ENCODE data around the gene F13A1.

F13A1 gene

DNA sequence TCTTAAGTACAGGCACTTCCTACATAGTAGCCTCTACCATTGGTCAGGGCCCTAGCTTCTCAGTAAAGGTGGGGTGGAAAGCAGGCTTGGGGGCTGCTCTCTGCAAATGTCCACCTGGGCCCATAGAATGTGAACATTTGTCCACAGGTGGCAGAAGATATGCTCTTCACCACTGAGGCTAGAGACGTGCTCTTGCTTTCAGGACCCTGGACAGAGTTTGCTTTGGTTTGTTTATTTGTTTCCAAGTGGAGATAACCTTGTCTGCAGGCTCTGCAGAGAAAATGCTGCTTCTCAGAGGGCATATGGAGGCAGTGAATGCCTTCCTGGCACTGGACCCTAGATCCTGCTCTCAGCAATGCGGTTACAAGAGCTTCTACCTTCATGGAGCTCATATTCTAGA lies 129.0 kb downstream of the F13A1 start:
- TF ChIP-seq SIN3A (IDR thresholded peaks at IDR 0.05; ENCODE audit: borderline replicate concordance, insufficient read depth, low read length) (no peak), TAF1 (IDR thresholded peaks at IDR 0.05; ENCODE audit: borderline replicate concordance, insufficient read depth, low read length) (no peak), FOXP2 (optimal IDR thresholded peaks at IDR 0.05; ENCODE audit: borderline replicate concordance, extremely low read depth, extremely low read length, insufficient read depth) (no peak), POLR2AphosphoS5 (IDR thresholded peaks at IDR 0.05; ENCODE audit: low read depth, low read length) (no peak)
- TF ChIP-seq, protein P1, sequence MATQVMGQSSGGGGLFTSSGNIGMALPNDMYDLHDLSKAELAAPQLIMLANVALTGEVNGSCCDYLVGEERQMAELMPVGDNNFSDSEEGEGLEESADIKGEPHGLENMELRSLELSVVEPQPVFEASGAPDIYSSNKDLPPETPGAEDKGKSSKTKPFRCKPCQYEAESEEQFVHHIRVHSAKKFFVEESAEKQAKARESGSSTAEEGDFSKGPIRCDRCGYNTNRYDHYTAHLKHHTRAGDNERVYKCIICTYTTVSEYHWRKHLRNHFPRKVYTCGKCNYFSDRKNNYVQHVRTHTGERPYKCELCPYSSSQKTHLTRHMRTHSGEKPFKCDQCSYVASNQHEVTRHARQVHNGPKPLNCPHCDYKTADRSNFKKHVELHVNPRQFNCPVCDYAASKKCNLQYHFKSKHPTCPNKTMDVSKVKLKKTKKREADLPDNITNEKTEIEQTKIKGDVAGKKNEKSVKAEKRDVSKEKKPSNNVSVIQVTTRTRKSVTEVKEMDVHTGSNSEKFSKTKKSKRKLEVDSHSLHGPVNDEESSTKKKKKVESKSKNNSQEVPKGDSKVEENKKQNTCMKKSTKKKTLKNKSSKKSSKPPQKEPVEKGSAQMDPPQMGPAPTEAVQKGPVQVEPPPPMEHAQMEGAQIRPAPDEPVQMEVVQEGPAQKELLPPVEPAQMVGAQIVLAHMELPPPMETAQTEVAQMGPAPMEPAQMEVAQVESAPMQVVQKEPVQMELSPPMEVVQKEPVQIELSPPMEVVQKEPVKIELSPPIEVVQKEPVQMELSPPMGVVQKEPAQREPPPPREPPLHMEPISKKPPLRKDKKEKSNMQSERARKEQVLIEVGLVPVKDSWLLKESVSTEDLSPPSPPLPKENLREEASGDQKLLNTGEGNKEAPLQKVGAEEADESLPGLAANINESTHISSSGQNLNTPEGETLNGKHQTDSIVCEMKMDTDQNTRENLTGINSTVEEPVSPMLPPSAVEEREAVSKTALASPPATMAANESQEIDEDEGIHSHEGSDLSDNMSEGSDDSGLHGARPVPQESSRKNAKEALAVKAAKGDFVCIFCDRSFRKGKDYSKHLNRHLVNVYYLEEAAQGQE (IDR thresholded peaks at IDR 0.05; ENCODE audit: insufficient read depth in 1 of 2, low read depth in 2 of 2, low read length in 2 of 2), result peak; percentile 82 to 93

DNA sequence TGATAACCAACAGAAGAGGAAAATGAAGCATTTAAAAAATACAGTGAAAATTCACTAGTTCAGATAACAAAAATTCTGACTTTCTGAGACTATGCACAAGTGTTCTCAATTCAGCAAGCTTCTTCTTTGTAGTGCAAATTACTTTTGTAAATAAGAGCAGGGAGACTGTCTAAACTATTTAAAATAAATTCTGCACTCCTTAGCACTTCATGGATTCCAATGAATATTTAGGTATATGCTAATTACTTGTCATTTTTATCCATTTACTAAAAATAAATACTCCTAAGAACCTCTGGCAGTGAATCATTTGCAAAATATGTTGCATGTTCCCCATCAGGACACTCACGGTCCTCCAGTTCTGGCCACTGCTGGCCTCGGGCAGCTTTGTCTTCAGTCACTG lies 139.8 kb downstream of the F13A1 start:
- TF ChIP-seq, protein P1 (IDR thresholded peaks at IDR 0.05; ENCODE audit: insufficient read depth in 1 of 2, low read depth in 2 of 2, low read length in 2 of 2), result no peak
- TF ChIP-seq TAF1 (IDR thresholded peaks at IDR 0.05; ENCODE audit: borderline replicate concordance, insufficient read depth, low read length) (no peak), FOXP2 (optimal IDR thresholded peaks at IDR 0.05; ENCODE audit: borderline replicate concordance, extremely low read depth, extremely low read length, insufficient read depth) (no peak), POLR2AphosphoS5 (IDR thresholded peaks at IDR 0.05; ENCODE audit: low read depth, low read length) (no peak), SIN3A (IDR thresholded peaks at IDR 0.05; ENCODE audit: borderline replicate concordance, insufficient read depth, low read length) (no peak)

DNA sequence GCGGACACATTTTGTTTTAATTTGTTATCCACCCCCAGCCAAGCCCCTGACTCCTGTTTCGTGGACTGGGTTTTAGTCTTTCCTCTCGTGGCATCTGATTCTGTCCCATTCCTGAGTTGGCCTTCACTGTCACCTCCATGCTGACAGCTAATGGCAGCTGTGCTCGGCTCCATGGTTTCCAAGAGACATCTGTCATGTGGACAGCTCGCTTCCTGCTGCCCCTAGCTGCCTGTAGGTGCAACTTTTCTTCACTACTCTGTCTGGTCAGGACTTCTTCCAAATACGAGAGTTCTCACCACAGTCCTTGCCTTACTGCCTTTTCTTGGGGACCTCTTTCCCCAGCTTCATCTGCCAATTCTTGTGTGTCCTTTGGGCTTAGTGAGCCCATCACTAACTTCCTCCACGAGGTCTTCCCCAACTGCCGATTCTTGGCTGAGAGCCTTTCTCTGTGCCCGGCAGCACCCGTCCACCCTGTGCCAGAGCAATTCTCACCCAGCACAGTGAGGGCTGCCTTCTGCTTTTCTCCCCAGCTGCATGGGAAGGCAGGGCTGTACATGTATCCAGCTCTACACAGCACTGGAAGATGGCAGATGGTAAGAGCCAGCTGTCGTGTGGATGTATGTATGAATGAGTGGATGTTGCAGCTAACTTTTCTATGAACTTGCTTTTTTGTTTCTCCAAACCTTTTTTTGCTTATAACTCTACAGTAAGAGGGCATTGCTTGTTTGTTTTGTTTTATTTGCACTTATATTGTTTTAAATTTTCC lies 140.4 kb downstream of the F13A1 start:
- TF ChIP-seq POLR2AphosphoS5 (IDR thresholded peaks at IDR 0.05; ENCODE audit: low read depth, low read length) (no peak), TAF1 (IDR thresholded peaks at IDR 0.05; ENCODE audit: borderline replicate concordance, insufficient read depth, low read length) (no peak), FOXP2 (optimal IDR thresholded peaks at IDR 0.05; ENCODE audit: borderline replicate concordance, extremely low read depth, extremely low read length, insufficient read depth) (no peak), SIN3A (IDR thresholded peaks at IDR 0.05; ENCODE audit: borderline replicate concordance, insufficient read depth, low read length) (no peak)
- TF ChIP-seq, protein P1 (IDR thresholded peaks at IDR 0.05; ENCODE audit: insufficient read depth in 1 of 2, low read depth in 2 of 2, low read length in 2 of 2), result no peak

DNA sequence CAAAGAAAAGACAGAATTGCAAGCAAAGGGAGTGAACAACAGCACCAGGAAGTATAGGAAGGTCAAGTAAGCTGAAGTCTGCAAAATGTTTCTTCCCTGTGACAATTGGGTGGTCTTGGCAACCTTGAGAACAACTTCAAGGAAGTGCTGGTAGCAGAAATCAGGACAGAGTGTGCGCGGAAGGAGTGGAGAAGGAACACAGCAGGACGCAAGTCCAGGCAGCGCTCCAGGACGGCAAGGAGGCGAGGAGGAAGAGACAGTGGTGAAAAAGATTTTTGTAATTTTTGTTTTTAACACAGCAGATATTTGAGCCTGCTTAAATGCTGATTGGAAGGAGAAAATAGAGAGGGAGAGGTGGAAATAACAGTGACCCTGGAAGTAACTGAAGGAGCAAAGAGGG lies 141.7 kb downstream of the F13A1 start:
- no peak for TF ChIP-seq TAF1 (IDR thresholded peaks at IDR 0.05; ENCODE audit: borderline replicate concordance, insufficient read depth, low read length)

DNA sequence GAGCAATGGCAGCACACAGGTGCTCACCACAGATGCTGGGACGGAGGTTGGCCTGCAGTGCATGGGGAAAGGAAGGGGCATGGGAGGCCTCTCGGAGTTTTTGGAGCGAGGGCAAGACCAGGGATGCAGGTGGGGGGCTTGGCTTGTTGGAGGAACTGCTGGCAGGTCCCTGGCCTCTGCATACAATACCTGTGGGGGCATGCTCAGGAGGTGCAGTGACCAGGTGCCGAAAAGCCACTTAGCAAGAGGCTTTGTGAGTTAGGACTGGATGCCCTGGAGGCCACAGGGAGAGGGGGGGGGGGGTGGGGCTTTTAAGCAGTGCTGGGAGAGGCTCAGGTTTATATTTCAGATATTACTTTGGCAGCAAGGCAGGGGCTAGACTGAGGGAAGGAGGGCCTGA lies 142.7 kb downstream of the F13A1 start:
- TF ChIP-seq, protein P1 (IDR thresholded peaks at IDR 0.05; ENCODE audit: insufficient read depth in 1 of 2, low read depth in 2 of 2, low read length in 2 of 2), result no peak
- no peak for TF ChIP-seq SIN3A (IDR thresholded peaks at IDR 0.05; ENCODE audit: borderline replicate concordance, insufficient read depth, low read length)
- TF ChIP-seq FOXP2 (optimal IDR thresholded peaks at IDR 0.05; ENCODE audit: borderline replicate concordance, extremely low read depth, extremely low read length, insufficient read depth), result no peak
- TF ChIP-seq TAF1 (IDR thresholded peaks at IDR 0.05; ENCODE audit: borderline replicate concordance, insufficient read depth, low read length), result no peak
- TF ChIP-seq POLR2AphosphoS5 (IDR thresholded peaks at IDR 0.05; ENCODE audit: low read depth, low read length), result no peak
